GM18858 (cell line): Measurements from ENCODE around the gene FTCD.
"Not testable (repeated sequence)": the region's sequence is repeated elsewhere in the genome, so short reads cannot be mapped to it uniquely, and the experiment has no call there.

Experiments used
- ATAC-seq: cut with Tn5 transposase; IDR thresholded peaks from one replicate; pipeline ENCODE4 v1.9.1; 2021; ENCODE audit not compliant: unreplicated experiment

Gene FTCD

GRCh38 chr21:46154155-46154954, 1.0 kb downstream of the FTCD start:
- ATAC-seq: no peak

DNA sequence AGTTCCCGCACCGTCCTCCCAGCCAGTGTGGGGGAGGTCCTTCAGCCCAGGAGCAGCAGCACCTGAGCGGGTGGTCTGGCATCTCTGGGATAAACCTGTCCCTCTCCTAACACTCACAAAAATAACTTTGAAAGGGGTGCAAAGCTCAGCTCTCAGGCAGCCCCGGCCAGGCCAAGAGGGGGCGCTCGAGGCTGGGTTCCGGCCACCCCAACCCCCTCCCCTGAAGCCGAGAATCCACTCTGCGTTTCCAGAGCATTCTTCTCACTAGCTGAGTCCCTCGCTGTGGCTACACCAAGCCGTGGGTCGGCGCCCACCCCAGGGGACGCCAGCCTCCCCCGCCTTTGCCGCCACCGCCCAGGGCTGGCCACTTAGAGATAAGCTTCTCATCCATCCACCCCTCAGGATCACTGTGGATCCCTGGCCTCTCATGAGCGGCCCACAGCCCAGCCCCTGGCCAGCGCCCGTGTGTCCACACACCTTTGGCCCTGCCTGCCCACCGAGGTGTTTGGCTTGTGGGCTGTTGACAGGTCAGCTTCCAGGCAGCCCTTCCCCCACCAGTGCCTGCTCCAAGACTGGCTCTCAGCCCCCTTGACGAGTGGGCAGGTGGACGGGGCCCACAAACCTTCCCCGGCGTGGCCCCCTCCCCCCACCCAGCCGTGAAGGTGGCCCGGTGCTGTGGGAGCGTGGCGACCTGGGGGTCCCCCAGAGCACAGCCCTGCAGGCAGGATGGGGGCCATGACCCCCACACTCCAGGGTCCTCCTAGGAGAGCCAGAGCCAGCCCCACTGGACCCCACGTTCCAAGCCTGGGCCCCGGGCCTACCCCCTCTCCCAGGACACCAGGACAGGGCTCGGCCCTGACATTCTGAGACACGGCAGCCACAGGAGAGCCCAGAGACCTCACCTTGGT, 1.9 kb downstream of the FTCD start:
- no peak for ATAC-seq

- ATAC-seq: no peak
Measured at GRCh38 chr21:46152927-46153246, 2.5 kb downstream of the FTCD start.

DNA sequence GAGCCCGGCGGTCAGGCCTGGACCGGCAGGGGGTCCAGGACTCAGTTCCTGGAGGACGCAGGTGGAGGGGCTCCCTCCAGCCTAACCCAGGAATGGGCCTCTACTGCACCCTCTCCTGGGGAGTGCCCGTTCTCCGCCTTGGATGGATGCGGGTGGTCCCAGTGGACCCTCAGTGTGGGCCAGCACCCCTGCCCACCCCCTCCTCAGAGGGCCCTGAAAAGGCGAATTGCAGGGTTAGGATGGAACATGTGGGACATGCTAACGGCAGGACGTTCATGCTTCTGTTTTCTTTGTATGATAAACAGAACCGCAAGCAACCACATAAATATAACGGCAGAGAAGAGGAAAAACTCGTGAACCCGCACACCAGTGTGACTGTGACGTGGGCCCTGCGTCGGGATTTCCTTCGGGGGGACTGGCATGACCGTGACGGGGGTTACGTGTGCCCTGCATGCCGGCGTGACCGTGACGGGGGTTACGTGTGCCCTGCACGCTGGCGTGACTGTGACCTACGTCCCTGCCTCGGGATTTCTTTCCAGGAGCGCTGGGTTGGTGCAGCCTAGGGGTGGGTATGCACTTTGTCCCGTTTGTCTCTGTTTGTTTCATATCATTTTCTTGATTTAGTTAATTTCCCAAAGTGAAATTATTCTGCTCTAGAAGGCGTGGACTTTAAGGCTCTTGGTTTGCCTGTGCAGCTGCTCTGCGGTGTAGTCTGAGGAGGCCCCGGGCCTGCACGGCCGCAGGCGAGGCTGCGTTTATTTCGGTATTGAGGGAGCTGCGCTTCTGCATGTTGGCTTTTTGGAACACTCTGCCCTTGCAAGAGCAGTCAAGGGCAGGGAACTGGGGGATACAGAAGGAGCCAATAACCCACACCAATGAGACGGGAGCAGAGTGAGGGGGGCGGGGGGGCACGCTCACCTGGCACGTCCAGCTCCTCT, 3.1 kb downstream of the FTCD start:
- no peak for ATAC-seq

- ATAC-seq: no peak
Measured at GRCh38 chr21:46151261-46151988, 4.0 kb downstream of the FTCD start.

- no peak for ATAC-seq
Measured at GRCh38 chr21:46150491-46151121, 4.8 kb downstream of the FTCD start.

DNA sequence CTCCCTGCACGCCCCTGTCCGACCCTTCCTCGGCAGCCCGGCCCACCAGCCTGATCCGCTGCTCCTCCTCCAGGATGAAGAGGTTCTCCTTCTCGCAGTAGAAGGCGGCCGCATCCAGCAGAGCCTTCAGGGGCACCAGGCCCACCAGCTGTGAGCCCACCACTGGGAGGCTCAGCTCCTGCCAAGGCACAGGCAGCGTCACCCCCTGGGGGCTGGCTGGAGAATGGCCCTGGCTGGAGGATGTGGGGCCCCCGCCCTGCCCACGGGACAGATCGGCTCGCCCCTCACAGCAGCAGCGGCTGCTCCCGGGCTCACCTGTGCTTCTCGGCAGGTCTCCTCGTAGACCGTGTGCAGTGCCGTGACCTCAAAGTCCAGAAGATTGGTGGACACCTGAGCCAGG, 5.3 kb downstream of the FTCD start:
- no peak for ATAC-seq

- ATAC-seq: no peak
Measured at GRCh38 chr21:46149205-46149901, 6.0 kb downstream of the FTCD start.

DNA sequence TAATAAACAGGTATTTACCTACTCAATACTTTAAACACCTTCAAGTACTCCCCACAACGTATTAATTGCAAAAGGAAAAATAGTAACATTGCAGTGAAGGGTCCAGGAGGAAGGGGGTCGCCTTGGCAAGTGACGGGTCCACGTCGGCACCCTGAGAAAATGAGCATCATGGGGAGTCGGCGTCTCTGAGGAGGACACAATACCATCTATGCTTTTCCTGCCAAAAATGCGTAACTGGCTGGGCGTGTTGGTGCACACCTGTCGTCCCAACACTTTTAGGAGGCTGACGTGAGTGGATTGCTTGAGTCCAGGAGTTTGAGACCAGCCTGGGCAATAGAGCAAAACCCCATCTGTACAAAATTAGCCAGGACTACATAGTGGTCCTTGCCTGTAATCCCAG, 7.3 kb downstream of the FTCD start:
- ATAC-seq: no peak

- not testable (repeated sequence) for ATAC-seq
Measured at GRCh38 chr21:46147429-46147828, 8.0 kb downstream of the FTCD start.

DNA sequence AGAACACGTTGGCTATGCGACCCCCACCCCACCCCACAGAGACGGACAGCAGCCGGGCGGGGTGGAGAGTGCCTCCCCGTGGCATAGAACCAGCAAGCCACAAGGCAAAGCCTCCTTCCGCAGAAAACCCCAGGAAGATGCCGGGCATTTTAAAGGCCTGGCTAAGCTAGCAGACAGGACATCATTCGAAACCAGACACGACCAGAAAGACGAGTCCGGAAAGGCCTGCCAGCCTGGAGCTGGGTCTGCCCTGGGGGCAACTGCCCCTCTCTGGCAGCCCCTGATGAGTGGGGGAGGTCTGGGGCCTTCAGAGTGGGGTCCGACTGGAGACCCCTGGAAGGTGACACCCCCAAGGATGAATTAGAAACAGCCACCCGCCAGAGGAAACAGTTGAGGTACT, 8.5 kb downstream of the FTCD start:
- ATAC-seq: no peak

GRCh38 chr21:46145840-46146691, 9.3 kb downstream of the FTCD start:
- no peak for ATAC-seq

GRCh38 chr21:46145159-46145839, 10.1 kb downstream of the FTCD start:
- no peak for ATAC-seq

GRCh38 chr21:46144464-46145070, 10.8 kb downstream of the FTCD start:
- ATAC-seq: no peak

- no peak for ATAC-seq
Measured at GRCh38 chr21:46142582-46143473, 12.6 kb downstream of the FTCD start.

- no peak for ATAC-seq
Measured at GRCh38 chr21:46141767-46142581, 13.4 kb downstream of the FTCD start.
